ENCODE results near the gene BEX1.

DNA sequence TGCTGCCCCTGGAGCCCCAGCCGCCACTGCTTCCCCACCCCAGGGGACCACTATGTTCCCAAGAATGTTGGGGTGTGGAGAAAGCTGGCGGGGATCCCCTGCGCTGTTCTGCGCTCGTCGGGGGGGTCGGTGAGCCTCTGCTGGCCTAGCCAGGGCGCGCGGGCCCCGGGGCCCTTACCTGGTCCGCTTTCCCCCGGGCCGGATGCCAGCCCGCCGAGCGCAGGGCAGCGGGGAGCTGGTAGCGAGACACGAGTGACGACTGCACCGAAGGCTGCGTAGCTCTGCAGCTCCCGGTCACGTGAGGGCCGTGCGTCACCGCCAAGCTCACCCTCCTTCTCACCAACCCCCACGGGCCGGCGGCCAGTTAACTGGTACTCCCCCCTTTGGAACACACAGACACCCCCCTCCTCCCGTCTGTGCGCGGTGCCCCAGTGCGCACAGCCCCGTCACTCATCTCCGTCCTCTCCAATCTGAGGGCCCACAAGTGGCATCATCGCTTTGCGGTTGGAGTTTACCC is at the start of gene BEX1:
- TF ChIP-seq CTCF (IDR thresholded peaks at IDR 0.05) (no peak), POLR2A (IDR thresholded peaks at IDR 0.05) (no peak), EP300 (IDR thresholded peaks at IDR 0.05) (no peak), POLR2AphosphoS5 (IDR thresholded peaks at IDR 0.05) (no peak)

Measured in stomach (tissue), 4 donors.